Measurements from ENCODE around the gene GSC.

GRCh38 chr14:94774344-94775090, 4.6 kb upstream of the GSC start:
- TF ChIP-seq CTCF (conservative IDR thresholded peaks at IDR 0.05 in 1 of 2, IDR thresholded peaks at IDR 0.05 in 1 of 2; ENCODE audit: low read depth in 1 of 2, low read length in 2 of 2), result no peak
- no peak for TF ChIP-seq EZH2 (IDR thresholded peaks at IDR 0.05; ENCODE audit: low read length, missing control alignments)

Data from fibroblast of lung (primary cell).